Measurements from ENCODE around the gene KARS1. TPM values are rescaled to one million over a fixed set of nuclear protein-coding genes. Genes with fewer than 3 reads are reported as not detected.
A peak's percentile ranks its signal among the peaks of the same experiment; 100 is the strongest.

Gene KARS1
- 100 to 1,000 TPM; 147 to 205 (median 181) TPM for polyA plus RNA-seq

DNA sequence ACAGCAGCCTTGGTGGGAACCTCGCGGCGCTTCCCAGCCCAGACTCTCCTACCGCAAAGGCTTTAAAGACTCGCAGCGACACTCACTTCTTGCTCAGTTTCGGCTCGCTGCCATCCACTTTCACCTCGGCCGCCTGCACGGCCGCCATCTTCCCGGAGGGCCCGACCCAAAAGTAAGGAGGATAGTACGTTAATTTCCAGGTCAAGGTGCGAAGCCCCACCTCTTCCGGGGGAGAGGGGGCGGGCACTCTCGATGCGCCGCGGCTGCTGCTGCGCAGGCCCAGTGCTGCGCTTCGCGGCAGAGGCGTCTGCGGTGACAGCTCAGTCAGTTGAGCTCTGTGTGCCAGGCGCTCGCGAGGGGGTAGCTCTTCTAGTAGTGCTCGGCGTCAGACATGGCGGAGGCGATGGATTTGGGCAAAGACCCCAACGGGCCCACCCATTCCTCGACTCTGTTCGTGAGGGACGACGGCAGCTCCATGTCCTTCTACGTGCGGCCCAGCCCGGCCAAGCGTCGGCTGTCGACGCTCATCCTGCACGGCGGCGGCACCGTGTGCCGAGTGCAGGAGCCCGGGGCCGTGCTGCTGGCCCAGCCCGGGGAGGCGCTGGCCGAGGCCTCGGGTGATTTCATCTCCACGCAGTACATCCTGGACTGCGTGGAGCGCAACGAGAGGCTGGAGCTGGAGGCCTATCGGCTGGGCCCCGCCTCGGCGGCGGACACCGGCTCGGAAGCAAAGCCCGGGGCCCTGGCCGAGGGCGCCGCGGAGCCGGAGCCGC is at the start of gene KARS1, which contains the start of gene TERF2IP:
Gene KARS1 (minus strand): TSS at position 174 of the 773 bp plus-strand sequence. CDS start 26 bp downstream, at position 148.
Gene TERF2IP (plus strand): TSS at position 282 of the 773 bp plus-strand sequence. CDS start 110 bp downstream, at position 392.
- peaks cover 62 to 76% of the 10 kb centered on the region in 2 donors for H3K4me1 Mint-ChIP-seq
- H3K9me3 Mint-ChIP-seq: no peaks in the 10 kb centered on the region

DNA sequence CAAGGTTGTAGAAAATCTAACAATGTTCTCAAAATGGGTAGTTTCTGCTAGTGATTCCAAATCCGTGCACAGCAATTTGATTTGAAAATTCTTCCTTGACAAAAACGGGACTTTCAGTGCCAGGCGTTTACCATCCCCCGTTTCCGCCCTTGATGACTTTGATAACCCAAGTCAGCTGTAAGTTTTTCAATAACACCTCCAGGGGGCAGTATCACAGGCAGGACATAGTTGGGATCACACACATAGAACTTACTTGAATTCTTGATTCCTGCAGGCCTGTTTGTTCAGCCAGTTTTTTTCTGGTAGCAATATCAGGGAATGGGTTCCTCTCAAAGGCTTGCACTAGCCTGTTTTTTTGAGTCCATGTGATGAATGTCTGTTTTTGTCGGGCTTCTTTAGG is 48.2 kb upstream of the KARS1 start:
- Mint-ChIP-seq H3K9me3 (peaks cover 0 to 3% (median 0%) of the 10 kb centered on the region in 6 donors), H3K36me3 (peaks cover 0 to 7% (median 0%) of the 10 kb centered on the region in 3 donors), H3K27ac (no peak overlapping the region), H3K27me3 (ENCODE audit: low read depth in 3 of 3) (peaks cover 0 to 3% (median 2%) of the 10 kb centered on the region in 3 donors), H3K4me3 (no peak overlapping the region), H3K4me1 (no peaks in the 10 kb centered on the region)
- DNase-seq: no peak

More for the DNA sequence above, at the start of gene KARS1, which contains the start of gene TERF2IP:
- H3K36me3 Mint-ChIP-seq: peaks cover 6 to 9% (median 8%) of the 10 kb centered on the region in 3 donors
- peaks cover 7 to 16% (median 14%) of the 10 kb centered on the region in 3 donors for H3K27me3 Mint-ChIP-seq (ENCODE audit: low read depth in 3 of 3)
- H3K4me3 Mint-ChIP-seq: peak within 1 kb of the TSS; percentile 98 to 100 (median 99)
- DNase-seq: peak; percentile 95 to 96 (median 95)
- H3K27ac Mint-ChIP-seq: peak within 1 kb of the TSS; percentile 96 to 99 (median 98)

DNA sequence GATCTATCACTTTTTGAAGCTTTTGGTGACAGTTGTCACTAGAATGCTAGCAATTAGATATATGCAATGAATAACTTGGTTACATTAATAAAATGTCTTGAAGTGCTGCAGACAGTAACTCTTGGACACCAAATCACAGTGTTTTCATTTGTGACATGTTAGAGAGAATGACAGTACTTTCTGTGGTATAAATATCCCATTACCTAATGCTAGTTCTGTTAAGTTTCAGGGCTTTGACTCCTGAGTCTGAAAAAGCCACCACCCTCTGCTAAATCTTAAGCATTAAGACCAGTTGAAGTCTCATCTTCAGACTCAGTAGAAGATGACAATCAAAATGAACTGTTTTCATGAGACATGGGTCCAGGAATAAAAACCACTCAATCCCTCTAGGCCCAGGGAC is 39.9 kb upstream of the KARS1 start:
- H3K36me3 Mint-ChIP-seq: peaks cover 0 to 7% (median 2%) of the 10 kb centered on the region in 3 donors
- H3K9me3 Mint-ChIP-seq: no peaks in the 10 kb centered on the region
- H3K27me3 Mint-ChIP-seq (ENCODE audit: low read depth in 3 of 3): peaks cover 0 to 4% (median 3%) of the 10 kb centered on the region in 3 donors
- no peak overlapping the region for H3K27ac Mint-ChIP-seq
- H3K4me3 Mint-ChIP-seq: no peak overlapping the region
- no peak for DNase-seq
- H3K4me1 Mint-ChIP-seq: no peaks in the 10 kb centered on the region

DNA sequence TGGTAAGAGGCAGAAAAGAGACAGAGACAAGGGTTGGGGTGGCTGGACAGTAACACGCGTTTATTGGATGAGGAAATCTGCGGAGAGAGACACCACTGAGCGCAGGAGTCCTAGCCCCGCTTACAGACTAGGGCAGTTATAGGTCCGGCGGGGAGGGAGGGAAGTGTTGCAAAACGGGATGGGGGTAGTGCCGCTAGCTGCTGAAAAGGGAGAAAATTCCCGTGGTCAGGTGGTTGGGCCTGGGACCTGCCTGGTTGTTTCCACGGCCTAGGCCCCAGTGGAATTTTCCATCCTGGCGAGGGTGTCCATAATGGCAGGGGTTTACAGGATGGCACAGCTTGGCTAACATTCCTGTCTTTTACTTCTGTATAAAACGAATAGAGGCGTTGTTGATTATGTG is 34.8 kb upstream of the KARS1 start:
- H3K4me3 Mint-ChIP-seq: no peak overlapping the region
- H3K4me1 Mint-ChIP-seq: no peaks in the 10 kb centered on the region
- no peaks in the 10 kb centered on the region for H3K9me3 Mint-ChIP-seq
- peaks cover 0 to 4% (median 0%) of the 10 kb centered on the region in 3 donors for H3K36me3 Mint-ChIP-seq
- no peak overlapping the region for H3K27ac Mint-ChIP-seq
- no peak for DNase-seq
- peaks cover 0 to 3% (median 3%) of the 10 kb centered on the region in 3 donors for H3K27me3 Mint-ChIP-seq (ENCODE audit: low read depth in 3 of 3)

DNA sequence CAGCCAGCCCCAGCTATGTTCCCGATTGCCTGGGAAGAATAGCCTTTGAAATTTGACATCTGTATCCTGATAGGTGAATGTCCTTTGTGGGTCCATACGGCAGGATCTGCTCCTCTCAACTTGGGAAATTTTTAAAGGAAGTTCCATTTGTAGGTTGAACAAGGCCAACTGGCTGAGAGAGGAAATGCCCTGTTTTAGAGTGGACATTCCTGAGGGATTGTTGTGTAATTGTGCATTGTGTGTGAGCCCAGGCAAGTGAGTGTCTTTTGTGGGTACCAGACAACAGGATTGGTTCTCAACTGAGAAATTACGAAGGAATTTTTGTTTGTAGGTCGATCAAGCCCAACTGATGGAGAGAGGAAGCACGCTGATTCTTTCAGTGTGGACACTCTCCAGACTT is 31.9 kb upstream of the KARS1 start:
- no peak overlapping the region for H3K4me3 Mint-ChIP-seq
- no peaks in the 10 kb centered on the region for H3K4me1 Mint-ChIP-seq
- DNase-seq: no peak
- H3K9me3 Mint-ChIP-seq: peaks cover 0 to 1% (median 0%) of the 10 kb centered on the region in 6 donors
- peaks cover 0 to 4% (median 0%) of the 10 kb centered on the region in 3 donors for H3K36me3 Mint-ChIP-seq
- no peak overlapping the region for H3K27ac Mint-ChIP-seq
- peaks cover 0 to 3% (median 3%) of the 10 kb centered on the region in 3 donors for H3K27me3 Mint-ChIP-seq (ENCODE audit: low read depth in 3 of 3)

DNA sequence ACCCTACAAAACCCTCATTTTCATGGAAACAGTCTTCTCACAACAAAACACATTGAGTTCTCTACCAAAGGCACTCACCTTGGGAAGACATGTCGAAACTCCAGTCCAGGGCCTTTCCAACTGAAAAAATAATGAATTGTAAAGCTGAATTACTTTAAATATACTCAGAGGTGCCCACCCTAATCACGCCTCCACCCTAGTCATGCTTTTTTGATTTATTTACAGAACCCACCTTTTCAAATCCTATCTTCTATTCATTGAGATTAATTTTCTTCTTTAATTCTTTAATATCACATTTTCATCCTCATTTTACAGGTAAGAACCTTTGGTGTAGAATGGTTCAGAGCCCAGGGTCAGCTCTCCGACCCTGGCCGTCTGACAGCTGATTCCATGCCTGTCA is 29.4 kb upstream of the KARS1 start, which contains the start of gene CPHXL2:
Gene CPHXL2 (minus strand): TSS at position 101 of the 400 bp plus-strand sequence. CDS start 10 bp downstream, at position 91.
- H3K4me3 Mint-ChIP-seq: no peak within 1 kb of the TSS
- H3K9me3 Mint-ChIP-seq: peaks cover 0 to 1% (median 0%) of the 10 kb centered on the region in 6 donors
- H3K27me3 Mint-ChIP-seq (ENCODE audit: low read depth in 3 of 3): no peaks in the 10 kb centered on the region
- H3K4me1 Mint-ChIP-seq: no peaks in the 10 kb centered on the region
- H3K36me3 Mint-ChIP-seq: no peaks in the 10 kb centered on the region
- no peak for DNase-seq
- peak within 1 kb of the TSS in 1 of 6 donors; percentile 62 for H3K27ac Mint-ChIP-seq

DNA sequence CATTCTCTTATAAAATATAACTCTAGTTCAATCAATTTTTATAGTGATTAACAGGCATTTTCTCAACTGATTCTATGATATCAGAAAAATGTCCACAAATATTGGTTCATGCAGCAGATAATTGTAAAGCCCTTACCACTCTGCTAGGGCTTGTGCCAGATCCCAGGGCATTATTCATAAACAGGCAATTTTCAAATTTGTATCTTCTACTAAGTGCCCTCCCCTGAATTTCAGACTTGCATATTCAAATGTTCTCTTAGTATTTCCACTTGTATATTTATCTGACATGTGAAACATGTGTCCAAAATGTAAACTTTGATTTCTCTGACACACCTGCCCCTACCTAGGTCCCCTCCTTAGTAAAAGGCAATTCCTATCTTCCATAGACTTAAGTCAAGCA is 20.0 kb upstream of the KARS1 start:
- Mint-ChIP-seq H3K4me1 (no peaks in the 10 kb centered on the region), H3K36me3 (no peaks in the 10 kb centered on the region), H3K27ac (peak overlapping the region in 1 of 6 donors; percentile 1), H3K9me3 (no peaks in the 10 kb centered on the region), H3K27me3 (ENCODE audit: low read depth in 3 of 3) (peaks cover 0 to 3% (median 0%) of the 10 kb centered on the region in 3 donors), H3K4me3 (no peak overlapping the region)
- no peak for DNase-seq

DNA sequence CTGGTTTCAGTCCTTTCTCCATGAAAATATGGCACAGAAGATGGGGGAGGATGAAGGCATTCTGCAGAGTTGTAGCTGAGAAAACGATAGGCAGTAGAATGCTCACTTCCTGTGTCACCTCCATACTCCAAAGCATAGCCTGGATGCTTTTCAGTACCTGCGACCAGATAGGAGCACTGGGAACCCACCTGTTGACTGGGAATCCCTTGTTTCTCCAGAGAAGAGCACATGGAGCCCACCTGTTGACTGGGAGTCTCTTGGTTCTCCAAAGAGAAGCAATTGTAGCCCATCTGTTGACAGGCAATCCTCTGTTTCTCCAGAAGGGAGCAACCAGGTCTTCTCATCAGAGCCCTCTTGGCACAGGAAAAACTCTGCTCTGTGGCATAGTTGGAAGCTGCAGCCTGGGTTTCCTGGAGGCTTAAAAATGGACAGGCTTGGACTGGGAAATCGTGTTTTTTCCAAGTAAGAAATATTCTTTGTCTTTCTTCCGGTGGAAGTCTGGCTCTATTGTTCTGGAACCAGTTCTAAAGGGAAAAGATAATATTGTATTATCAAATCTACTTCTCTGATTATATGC is 13.3 kb upstream of the KARS1 start:
- peaks cover 8 to 22% (median 14%) of the 10 kb centered on the region in 3 donors for H3K36me3 Mint-ChIP-seq

DNA sequence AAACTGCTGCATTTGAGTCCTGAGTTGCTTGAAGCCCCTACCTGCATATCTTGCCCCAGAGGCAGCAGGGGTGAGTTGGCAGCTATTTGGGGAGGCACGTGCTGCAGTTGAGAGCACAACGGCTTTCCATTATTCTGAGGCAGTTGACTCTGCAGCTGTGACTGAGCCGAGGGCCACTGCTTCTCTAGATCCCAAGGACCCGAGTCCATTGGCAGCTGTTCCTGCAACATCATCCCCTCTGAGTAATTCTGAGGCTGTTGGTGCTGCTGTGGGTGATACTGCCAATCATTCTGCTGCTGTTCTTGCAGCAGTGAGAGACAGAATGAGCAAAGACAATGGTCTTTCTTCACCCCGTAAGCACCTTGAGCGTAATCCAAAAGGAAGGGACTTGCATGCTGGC is 12.9 kb upstream of the KARS1 start:
- no peak for DNase-seq
- peaks cover 9 to 25% (median 16%) of the 10 kb centered on the region in 3 donors for H3K36me3 Mint-ChIP-seq
- peak overlapping the region in 3 of 6 donors; percentile 12 to 53 (median 43) for H3K27ac Mint-ChIP-seq
- no peak overlapping the region for H3K4me3 Mint-ChIP-seq
- H3K9me3 Mint-ChIP-seq: no peaks in the 10 kb centered on the region
- peaks cover 9 to 18% of the 10 kb centered on the region in 2 donors for H3K4me1 Mint-ChIP-seq
- H3K27me3 Mint-ChIP-seq (ENCODE audit: low read depth in 3 of 3): no peaks in the 10 kb centered on the region

More for the DNA sequence above, 13.3 kb upstream of the KARS1 start:
- peak overlapping the region in 2 of 6 donors; percentile 18 to 29 for H3K27ac Mint-ChIP-seq
- H3K9me3 Mint-ChIP-seq: no peaks in the 10 kb centered on the region
- H3K4me1 Mint-ChIP-seq: peaks cover 9 to 14% of the 10 kb centered on the region in 2 donors
- H3K27me3 Mint-ChIP-seq (ENCODE audit: low read depth in 3 of 3): no peaks in the 10 kb centered on the region
- H3K4me3 Mint-ChIP-seq: no peak overlapping the region
- DNase-seq: no peak

DNA sequence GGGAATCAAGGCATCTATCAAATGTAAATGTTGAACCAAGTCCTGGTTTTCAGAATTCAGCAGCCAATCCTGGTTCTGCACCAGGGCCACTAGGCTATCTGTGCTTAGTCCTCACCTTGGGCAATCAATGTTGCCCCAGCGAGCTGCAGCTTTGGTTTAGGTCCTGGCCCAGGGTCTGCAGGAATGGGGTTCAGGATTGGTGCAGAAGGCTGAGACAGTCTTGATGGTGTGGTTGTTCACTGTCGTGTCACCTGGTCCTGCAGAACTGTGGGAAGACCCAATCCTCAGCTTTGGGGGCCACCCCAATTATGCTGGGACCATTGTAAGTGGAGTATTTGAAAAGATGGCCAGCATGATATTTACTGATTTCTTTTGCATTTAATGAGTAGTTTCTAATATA is 10.7 kb upstream of the KARS1 start:
- Mint-ChIP-seq H3K4me3 (no peak overlapping the region), H3K36me3 (peaks cover 15 to 34% (median 22%) of the 10 kb centered on the region in 3 donors), H3K4me1 (peaks cover 22 to 37% of the 10 kb centered on the region in 2 donors), H3K27me3 (ENCODE audit: low read depth in 3 of 3) (no peaks in the 10 kb centered on the region), H3K9me3 (no peaks in the 10 kb centered on the region), H3K27ac (peak overlapping the region in 1 of 6 donors; percentile 26)
- DNase-seq: no peak

DNA sequence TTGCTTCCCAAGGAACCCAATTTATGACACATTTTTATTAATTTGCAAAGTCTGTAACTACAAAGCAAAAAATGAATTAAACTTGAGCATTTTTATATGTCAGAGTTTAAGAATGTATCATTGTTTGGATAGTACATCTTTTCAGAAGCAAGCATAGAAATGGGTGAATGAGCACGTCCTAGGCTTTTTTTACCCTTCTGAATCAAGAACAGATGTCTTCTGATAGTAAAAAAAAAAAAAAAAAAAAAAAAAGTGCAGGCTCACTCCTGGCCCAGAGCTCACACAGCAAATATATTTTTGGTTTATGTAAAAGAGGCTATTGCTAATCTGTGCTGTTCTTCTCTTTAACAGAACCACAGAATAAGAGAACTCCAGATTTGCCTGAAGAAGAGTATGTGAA is 6.5 kb upstream of the KARS1 start:
- peaks cover 3 to 4% (median 3%) of the 10 kb centered on the region in 3 donors for H3K27me3 Mint-ChIP-seq (ENCODE audit: low read depth in 3 of 3)
- H3K27ac Mint-ChIP-seq: peak overlapping the region in 3 of 6 donors; percentile 36 to 61 (median 57)
- peaks cover 51 to 77% of the 10 kb centered on the region in 2 donors for H3K4me1 Mint-ChIP-seq
- H3K4me3 Mint-ChIP-seq: peak overlapping the region in 1 of 5 donors; percentile 69
- H3K9me3 Mint-ChIP-seq: no peaks in the 10 kb centered on the region
- DNase-seq: no peak
- H3K36me3 Mint-ChIP-seq: peaks cover 15 to 30% (median 22%) of the 10 kb centered on the region in 3 donors

DNA sequence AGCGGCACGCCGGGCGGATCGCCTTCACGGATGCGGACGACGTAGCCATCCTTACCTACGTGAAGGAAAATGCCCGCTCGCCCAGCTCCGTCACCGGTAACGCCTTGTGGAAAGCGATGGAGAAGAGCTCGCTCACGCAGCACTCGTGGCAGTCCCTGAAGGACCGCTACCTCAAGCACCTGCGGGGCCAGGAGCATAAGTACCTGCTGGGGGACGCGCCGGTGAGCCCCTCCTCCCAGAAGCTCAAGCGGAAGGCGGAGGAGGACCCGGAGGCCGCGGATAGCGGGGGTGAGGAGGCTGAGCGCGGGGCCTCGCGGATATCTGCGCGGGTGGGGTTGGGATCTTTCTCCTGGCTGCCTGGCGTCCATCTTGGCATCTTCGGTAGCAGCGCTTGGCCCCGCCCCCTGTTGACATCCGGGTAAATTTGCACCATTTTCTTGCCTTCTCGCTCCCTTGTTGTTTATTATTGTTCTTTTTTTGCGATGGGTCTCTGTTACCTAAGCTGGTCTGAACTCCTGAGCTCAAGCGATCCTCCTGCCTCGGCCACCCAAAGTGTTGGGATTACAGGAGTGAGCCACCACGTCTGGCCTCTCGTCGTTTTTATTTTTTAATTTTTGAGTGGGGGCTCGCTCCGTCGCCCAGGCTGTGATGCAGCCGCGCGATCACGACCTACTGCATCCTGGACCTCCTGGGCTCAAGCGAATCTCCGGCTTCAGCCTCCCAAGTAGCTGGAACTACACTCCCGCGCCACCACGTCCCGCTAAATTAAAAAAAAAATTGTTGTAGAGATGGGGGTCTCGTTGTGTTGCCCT is 1.0 kb upstream of the KARS1 start:
- peak; percentile 82 to 84 (median 83) for DNase-seq
- no peaks in the 10 kb centered on the region for H3K9me3 Mint-ChIP-seq
- peaks cover 7 to 16% (median 14%) of the 10 kb centered on the region in 3 donors for H3K27me3 Mint-ChIP-seq (ENCODE audit: low read depth in 3 of 3)
- H3K4me1 Mint-ChIP-seq: peaks cover 67 to 76% of the 10 kb centered on the region in 2 donors
- peaks cover 6 to 9% (median 8%) of the 10 kb centered on the region in 3 donors for H3K36me3 Mint-ChIP-seq
- H3K27ac Mint-ChIP-seq: peak overlapping the region; percentile 96 to 99 (median 98)
- H3K4me3 Mint-ChIP-seq: peak overlapping the region; percentile 95 to 100 (median 99)

DNA sequence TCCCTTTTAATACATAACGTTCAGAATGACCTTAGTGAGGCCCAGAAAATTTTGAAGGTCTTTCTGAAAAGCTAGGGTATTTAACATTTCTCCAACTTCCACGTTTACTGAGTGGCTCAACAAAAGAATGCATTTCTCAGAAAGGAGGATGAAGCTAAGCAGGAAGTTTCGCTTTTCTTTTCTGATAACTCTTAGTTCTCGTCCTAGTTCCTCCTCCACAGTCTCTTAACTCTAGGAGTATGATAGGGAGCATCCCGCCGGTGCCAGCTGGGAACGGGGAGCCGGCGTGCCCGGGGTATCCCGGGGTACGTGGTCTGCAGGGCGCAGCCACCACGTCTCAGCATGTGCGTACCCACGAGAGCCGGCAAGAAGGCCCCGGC is 363 bp downstream of the KARS1 start:
- Mint-ChIP-seq H3K27ac (peak overlapping the region; percentile 94 to 99 (median 97)), H3K9me3 (no peaks in the 10 kb centered on the region), H3K4me3 (peak overlapping the region; percentile 98 to 99 (median 99)), H3K4me1 (peaks cover 61 to 76% of the 10 kb centered on the region in 2 donors), H3K27me3 (ENCODE audit: low read depth in 3 of 3) (peaks cover 7 to 16% (median 14%) of the 10 kb centered on the region in 3 donors), H3K36me3 (peaks cover 6 to 9% (median 8%) of the 10 kb centered on the region in 3 donors)
- DNase-seq: no peak

Data from immature natural killer cell (primary cell).